ENCODE data around the gene MLLT3.

GRCh38 chr9:20659474-20659967 is 37.2 kb upstream of the MLLT3 start:
- TF ChIP-seq CTCF (IDR thresholded peaks at IDR 0.05), result no peak
- no peak for TF ChIP-seq POLR2AphosphoS5 (IDR thresholded peaks at IDR 0.05)
- TF ChIP-seq POLR2A (IDR thresholded peaks at IDR 0.05), result no peak

Measured in prostate gland (tissue), 2 donors.